GM15510 (cell line): ENCODE measurements around the gene P3H4.

Experiments
- POLR2A ChIP-seq: IDR thresholded peaks from 3 replicates; pipeline ENCODE4 v1.6.1; 2011; ENCODE audit warnings: borderline replicate concordance; ENCODE audit not compliant: insufficient read length; ENCODE audit errors: extremely low read depth

P3H4 gene

GRCh38 chr17:41823580-41823979, 11.8 kb upstream of the P3H4 start:
- TF ChIP-seq POLR2A = no peak

GRCh38 chr17:41823141-41823524, 11.4 kb upstream of the P3H4 start:
- TF ChIP-seq POLR2A = no peak

- TF ChIP-seq POLR2A = no peak
These were observed 10.7 kb upstream of the P3H4 start for GRCh38 chr17:41822216-41823140.

- no peak for TF ChIP-seq POLR2A
These were observed 10.0 kb upstream of the P3H4 start for GRCh38 chr17:41821776-41822175.

GRCh38 chr17:41818024-41818423, 6.3 kb upstream of the P3H4 start:
- no peak for TF ChIP-seq POLR2A

- no peak for TF ChIP-seq POLR2A
These were observed 5.0 kb upstream of the P3H4 start for GRCh38 chr17:41816637-41817320.

GRCh38 chr17:41814195-41814594, 2.4 kb upstream of the P3H4 start:
- no peak for TF ChIP-seq POLR2A

- TF ChIP-seq POLR2A = no peak
These were observed 2.0 kb upstream of the P3H4 start for GRCh38 chr17:41813699-41814124.

- no peak for TF ChIP-seq POLR2A
These were observed 1.5 kb upstream of the P3H4 start for GRCh38 chr17:41813152-41813680.

GRCh38 chr17:41812381-41813151, 817 bp upstream of the P3H4 start, which contains the start of gene FKBP10:
FKBP10 (plus strand) TSS chr17:41813004; CDS start chr17:41813035, 31 bp downstream.
- TF ChIP-seq POLR2A = no peak

- TF ChIP-seq POLR2A = no peak
These were observed 845 bp downstream of the P3H4 start for GRCh38 chr17:41810659-41811548.

- TF ChIP-seq POLR2A = no peak
These were observed 4.9 kb downstream of the P3H4 start for GRCh38 chr17:41806685-41807445.
